GM12878 (cell line): ENCODE data around the gene TRAPPC3. TPM values are rescaled to one million over a fixed set of nuclear protein-coding genes. Genes with fewer than 3 reads are reported as not detected.

Experiments
- ATAC-seq: fragments of 200-7000 bp; cut with Tn5 transposase; 3 replicates; pipeline ENCODE4 v1.9.1; 2020; ENCODE audit warnings: mild to moderate bottlenecking, moderate library complexity
- BruUV-seq: library from RNA; stranded (reverse); fragments of 400-500 nt; replicated peaks from 2 replicates; lab custom pipeline; 2021; lab: Mats Ljungman, UMichigan
- CTCF ChIA-PET: fragments of 300-600 bp; sonication (Branson Sonifier 250); formaldehyde crosslinking; extraction: SDS; loops from one replicate; lab custom pipeline; 2021; ENCODE audit warnings: inconsistent platforms; lab: Yijun Ruan, JAX
- POLR2A ChIA-PET: fragments of 350-600 bp; formaldehyde crosslinking; extraction: SDS; loops from one replicate; lab custom pipeline; 2021; ENCODE audit warnings: inconsistent platforms; lab: Charles Lee
- RAD21 ChIA-PET: fragments of 300-600 bp; sonication (Branson Sonifier 250); formaldehyde crosslinking; loops from one replicate; lab custom pipeline; 2023; ENCODE audit warnings: antibody characterized with exemption; ENCODE audit not compliant: unreplicated experiment; lab: Charles Lee
- SMC1A ChIA-PET: fragments of 300-600 bp; sonication (Branson Sonifier 250); formaldehyde crosslinking; loops from one replicate; lab custom pipeline; 2023; ENCODE audit not compliant: unreplicated experiment, uncharacterized antibody; lab: Charles Lee
- DNase-seq: peaks from one replicate; pipeline ENCODE4 v3.0.0-alpha.2; 2011; ENCODE audit warnings: low read depth, low spot score
- FAIRE-seq: peaks from 3 replicates; lab custom pipeline; 2011; peaks lifted over from hg19 to GRCh38; lab: Jason Lieb, UNC
- H2AFZ ChIP-seq: 2 replicates; pipeline ENCODE4 v1.6.0; 2011; ENCODE audit warnings: low read depth, low read length, control low read depth; ENCODE audit not compliant: control insufficient read depth
- H3K27ac ChIP-seq: 2 replicates; pipeline ENCODE4 v1.5.1; 2011; ENCODE audit warnings: control low read depth; ENCODE audit not compliant: control insufficient read depth, insufficient read depth
- H3K27me3 ChIP-seq, 2 experiments: replicated peaks in 1 of 2; 2 replicates each; pipeline versions ENCODE4 v1.6.0 to v1.6.1; 2011; ENCODE audit warnings: low read length in 1 of 2; ENCODE audit not compliant: control insufficient read depth in 2 of 2, insufficient read depth in 2 of 2
- H3K36me3 ChIP-seq, 2 experiments: 2 replicates each; pipeline ENCODE4 v1.5.1; 2011; ENCODE audit warnings: low read length in 1 of 2; ENCODE audit not compliant: control insufficient read depth in 2 of 2, insufficient read depth in 2 of 2
- H3K4me1 ChIP-seq: 2 replicates; pipeline ENCODE4 v1.6.1; 2011; ENCODE audit warnings: mild to moderate bottlenecking, low read length, moderate library complexity, mixed read lengths; ENCODE audit not compliant: control insufficient read depth, insufficient read depth
- H3K4me2 ChIP-seq: 2 replicates; pipeline ENCODE4 v1.6.0; 2011; ENCODE audit warnings: control low read depth; ENCODE audit not compliant: control insufficient read depth, insufficient read depth
- H3K4me3 ChIP-seq: fragments of 200-600 bp; sonication (generic); 2 replicates; pipeline ENCODE4 v1.5.1; 2016
- H3K79me2 ChIP-seq: 2 replicates; pipeline ENCODE4 v1.6.0; 2011; ENCODE audit warnings: low read length; ENCODE audit not compliant: control insufficient read depth, insufficient read depth
- H3K9ac ChIP-seq: 2 replicates; pipeline ENCODE4 v1.8.0; 2011; ENCODE audit warnings: low read length, control low read depth, mixed read lengths; ENCODE audit not compliant: control insufficient read depth, insufficient read depth
- H3K9me3 ChIP-seq: replicated peaks from 3 replicates; pipeline ENCODE4 v1.5.1; 2011; ENCODE audit warnings: mild to moderate bottlenecking, low read length; ENCODE audit not compliant: control insufficient read depth, insufficient read depth
- H4K20me1 ChIP-seq: 2 replicates; pipeline ENCODE4 v1.6.0; 2011; ENCODE audit not compliant: control insufficient read depth, insufficient read depth
- BCL11A ChIP-seq: IDR thresholded peaks from 2 replicates; pipeline ENCODE4 v1.6.1; 2011; ENCODE audit warnings: low read depth, low read length
- CBX5 ChIP-seq: sonication (generic); IDR thresholded peaks from 2 replicates; pipeline ENCODE4 v1.6.1; 2016; ENCODE audit warnings: low read depth, moderate library complexity, mild to moderate bottlenecking, inconsistent platforms
- NR2C2 ChIP-seq: IDR thresholded peaks from 2 replicates; pipeline ENCODE4 v1.6.1; 2011; ENCODE audit warnings: borderline replicate concordance, low read depth; ENCODE audit not compliant: control insufficient read depth, insufficient read length
- RELA ChIP-seq: fragments of 450-650 bp; IDR thresholded peaks from 2 replicates; pipeline ENCODE4 v1.8.0; 2014; ENCODE audit warnings: borderline replicate concordance; ENCODE audit not compliant: partially characterized antibody
- SREBF2 ChIP-seq: IDR thresholded peaks from 2 replicates; pipeline ENCODE4 v1.6.1; 2012; ENCODE audit warnings: mild to moderate bottlenecking, low read length
- SUZ12 ChIP-seq: fragments of 200-600 bp; sonication (generic); IDR thresholded peaks from one replicate; pipeline ENCODE4 v1.6.1; 2018; ENCODE audit warnings: antibody characterized with exemption, mild to moderate bottlenecking; ENCODE audit not compliant: unreplicated experiment
- WGBS: methylation state at CpG from one replicate; pipeline ENCODE4 v1.1.6; 2016; ENCODE audit warnings: low lambda C conversion rate; ENCODE audit not compliant: insufficient replicate concordance, insufficient coverage; ENCODE audit errors: missing lambda C conversion rate; 5-methylcytosine and 5-hydroxymethylcytosine counted together
- in situ Hi-C: fragments of 300-500 bp; cut with MboI; formaldehyde crosslinking; loops from 9 replicates; pipeline ENCODE4 v1.14.3; 2018; ENCODE audit warnings: mixed read lengths
- intact Hi-C: fragments of 100-400 bp; cut with micrococcal nuclease; formaldehyde crosslinking; loops from one replicate; pipeline ENCODE4 v1.14.2; 2022; ENCODE audit not compliant: unreplicated experiment
- polyA plus RNA-seq, 11 experiments: library from polyadenylated mRNA; depleted of rRNA in 4 of 11; unstranded in 6 of 11; stranded (reverse) in 5 of 11; fragments of >200 nt; fragmentation: Nextera tagmentation in 4 of 11; fragmentation: Illumina TruSeq in 1 of 11; extraction: Ambion mirVana in 4 of 11; extraction: Trizol in 1 of 11; gene quantifications; 1 replicate in 1 of 11; 2 replicates in 10 of 11; pipeline versions ENCODE4 v1.2.1 to v1.2.3, GENCODE V29; 2011 to 2016; ENCODE audit warnings: inconsistent platforms in 2 of 11, missing spikeins in 2 of 11, low read depth in 1 of 11
- total RNA-seq, 4 experiments: library from RNA; depleted of rRNA in 3 of 4; stranded (reverse); fragments of >200 nt in 3 of 4; fragmentation: Illumina TruSeq in 1 of 4; extraction: Trizol in 1 of 4; gene quantifications; 2 replicates each; pipeline versions ENCODE4 v1.2.1 to v1.2.3, GENCODE V29; 2013 to 2021
- TF ChIP-seq, protein P1 (sequence below): IDR thresholded peaks from 2 replicates; pipeline ENCODE4 v1.6.1; 2012; ENCODE audit warnings: low read depth, low read length, improper control_type of control experiment

The TRAPPC3 gene
- total and polyA plus RNA-seq, 10 of the 15 experiments (the other 5 are each of a cell fraction or from before 2014, with no cell fraction given) = 14.7 to 122 (median 70.5) TPM

DNA sequence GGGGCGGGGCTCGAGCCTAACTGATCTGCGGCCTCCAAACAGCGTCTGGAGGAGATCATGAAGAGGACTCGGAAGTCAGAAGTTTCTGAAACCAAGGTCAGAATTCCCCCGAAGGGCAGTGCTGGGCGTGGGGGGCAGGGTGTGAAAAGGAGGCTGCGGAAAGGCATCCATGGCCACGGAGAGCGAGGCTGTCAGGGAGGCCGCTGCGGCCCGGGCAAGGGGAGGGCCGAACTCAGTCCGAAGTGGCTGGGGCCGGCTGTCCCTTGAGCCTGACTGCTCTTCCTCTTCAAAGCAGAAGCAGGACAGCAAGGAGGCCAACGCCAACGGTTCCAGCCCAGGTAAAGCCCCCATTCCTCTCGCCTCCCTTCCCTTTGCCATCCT is 29.9 kb upstream of the TRAPPC3 start:
- FAIRE-seq = no peak
- H3K79me2 ChIP-seq = no peaks in the 10 kb centered on the region
- in situ Hi-C loops = no loop called here
- H3K4me2 ChIP-seq = no peak overlapping the region
- H3K9ac ChIP-seq = no peak overlapping the region
- WGBS = 91% methylated on average over 19 of the region's 19 CpGs
- ChIA-PET SMC1A (no interaction called here), CTCF (no interaction called here), POLR2A (no interaction called here), RAD21 (no interaction called here)
- ATAC-seq = no peak
- H3K36me3 ChIP-seq = peaks cover 11 to 36% of the 10 kb centered on the region in 2 experiments
- TF ChIP-seq BCL11A = no peak
- TF ChIP-seq RELA = no peak
- TF ChIP-seq SUZ12 = no peak
- no peak for TF ChIP-seq NR2C2
- no peak for TF ChIP-seq SREBF2
- TF ChIP-seq, protein P1, sequence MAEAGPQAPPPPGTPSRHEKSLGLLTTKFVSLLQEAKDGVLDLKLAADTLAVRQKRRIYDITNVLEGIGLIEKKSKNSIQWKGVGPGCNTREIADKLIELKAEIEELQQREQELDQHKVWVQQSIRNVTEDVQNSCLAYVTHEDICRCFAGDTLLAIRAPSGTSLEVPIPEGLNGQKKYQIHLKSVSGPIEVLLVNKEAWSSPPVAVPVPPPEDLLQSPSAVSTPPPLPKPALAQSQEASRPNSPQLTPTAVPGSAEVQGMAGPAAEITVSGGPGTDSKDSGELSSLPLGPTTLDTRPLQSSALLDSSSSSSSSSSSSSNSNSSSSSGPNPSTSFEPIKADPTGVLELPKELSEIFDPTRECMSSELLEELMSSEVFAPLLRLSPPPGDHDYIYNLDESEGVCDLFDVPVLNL = no peak
- no peak for TF ChIP-seq CBX5
- no peaks in the 10 kb centered on the region for H3K4me1 ChIP-seq
- no peaks in the 10 kb centered on the region for H4K20me1 ChIP-seq
- no peaks in the 10 kb centered on the region for H3K27me3 ChIP-seq
- no peak overlapping the region for H2AFZ ChIP-seq
- intact Hi-C loops = no loop called here
- DNase-seq = no peak
- BruUV-seq = no TSS peak
- H3K4me3 ChIP-seq = no peak overlapping the region
- H3K9me3 ChIP-seq = no peaks in the 10 kb centered on the region
- no peak overlapping the region for H3K27ac ChIP-seq
